Breast epithelium (tissue), 3 donors: ENCODE data around the gene NELL2.

Experiments
- CTCF ChIP-seq, 3 donors: fragments of 450-650 bp; IDR thresholded peaks; one replicate each; pipeline ENCODE4 v1.5.1; 2016 to 2017; ENCODE audit warnings: antibody characterized with exemption in 3 of 3, mild to moderate bottlenecking in 3 of 3, moderate library complexity in 3 of 3
- POLR2A ChIP-seq: fragments of 450-650 bp; IDR thresholded peaks from one replicate; pipeline ENCODE4 v1.6.1; 2016; ENCODE audit warnings: antibody characterized with exemption, mild to moderate bottlenecking, moderate library complexity

GRCh38 chr12:44558340-44559100, 317.6 kb downstream of the NELL2 start:
- no peak for TF ChIP-seq CTCF (IDR thresholded peaks at IDR 0.05)
- no peak for TF ChIP-seq POLR2A
